LNCaP clone FGC (cell line): ENCODE measurements around the gene PLEKHA5.

ENCODE experiments used
- DNase-seq: peaks from one replicate; pipeline ENCODE4 v3.0.0-alpha.2; 2011; ENCODE audit warnings: low read depth
- H3K4me3 ChIP-seq: 2 replicates; pipeline ENCODE4 v1.5.1; 2011; ENCODE audit warnings: mild to moderate bottlenecking, low read depth, low read length, control low read depth
- CTCF ChIP-seq: IDR thresholded peaks from 2 replicates; pipeline ENCODE4 v1.5.1; 2012; ENCODE audit warnings: mild to moderate bottlenecking; ENCODE audit not compliant: control insufficient read depth, insufficient read depth; ENCODE audit errors: extremely low read depth

Gene PLEKHA5

GRCh38 chr12:19189522-19189921 is 60.0 kb downstream of the PLEKHA5 start:
- no peak for TF ChIP-seq CTCF
- H3K4me3 ChIP-seq, result no peak overlapping the region
- DNase-seq, result no peak

GRCh38 chr12:19190292-19191031 is 60.9 kb downstream of the PLEKHA5 start:
- no peak for DNase-seq
- no peak for TF ChIP-seq CTCF
- no peak overlapping the region for H3K4me3 ChIP-seq

DNA sequence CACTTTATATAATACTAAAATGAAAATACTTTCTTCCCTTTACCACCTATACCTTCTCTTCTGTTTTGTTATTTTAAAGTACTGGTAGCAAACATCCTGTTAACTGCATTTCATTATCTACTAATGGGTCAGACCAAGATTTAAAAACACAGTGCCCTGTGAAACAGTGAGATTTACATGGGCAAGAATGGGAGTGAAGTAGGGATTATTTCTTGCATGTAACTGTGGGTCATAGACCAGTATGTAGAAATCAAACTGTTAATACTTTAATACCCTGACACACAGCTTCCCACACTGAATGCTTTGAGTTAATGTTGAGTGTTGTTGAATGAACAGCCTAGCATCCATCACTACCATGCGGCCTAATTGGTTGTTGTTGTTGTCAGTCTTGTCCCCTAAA is 61.6 kb downstream of the PLEKHA5 start:
- H3K4me3 ChIP-seq, result no peak overlapping the region
- no peak for TF ChIP-seq CTCF
- no peak for DNase-seq

DNA sequence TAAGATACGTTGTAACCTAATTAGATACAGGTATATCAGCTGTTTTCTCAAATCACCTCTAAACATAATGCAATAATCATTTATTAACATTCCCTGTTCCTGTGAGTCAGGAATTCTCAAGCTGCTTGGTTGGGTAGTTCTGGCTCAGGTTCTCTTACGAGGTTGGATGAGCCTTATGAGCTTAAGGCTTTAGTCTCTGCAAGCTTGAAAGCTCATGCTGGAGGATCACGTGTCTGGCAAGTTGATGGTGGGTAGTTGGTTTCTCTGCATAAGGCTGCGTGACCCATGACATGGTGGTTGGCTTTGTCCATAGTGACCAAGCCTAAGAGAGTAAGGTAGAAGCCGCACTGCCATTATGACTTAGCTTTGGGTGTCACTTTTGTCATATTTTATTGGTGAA is 62.0 kb downstream of the PLEKHA5 start:
- no peak for TF ChIP-seq CTCF
- DNase-seq, result no peak
- no peak overlapping the region for H3K4me3 ChIP-seq

DNA sequence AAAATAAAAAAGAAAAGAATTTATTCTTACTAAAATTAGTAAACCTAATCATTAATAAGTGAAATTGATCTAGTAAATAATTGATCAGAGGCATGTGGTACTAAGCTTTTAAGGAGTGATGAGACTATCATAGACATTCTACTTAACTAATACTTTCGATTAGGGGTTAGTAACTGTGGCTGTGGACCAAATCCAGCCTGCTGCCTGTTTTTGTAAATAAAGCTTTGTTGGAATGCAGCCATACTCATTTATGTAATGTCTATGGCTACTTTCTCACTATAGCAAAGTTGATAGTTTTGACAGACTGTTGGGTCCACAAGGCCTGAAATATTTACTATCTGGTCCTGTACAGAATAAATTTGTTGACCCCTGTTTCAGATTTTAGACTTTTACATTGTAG is 63.2 kb downstream of the PLEKHA5 start:
- DNase-seq, result no peak
- no peak overlapping the region for H3K4me3 ChIP-seq
- no peak for TF ChIP-seq CTCF

DNA sequence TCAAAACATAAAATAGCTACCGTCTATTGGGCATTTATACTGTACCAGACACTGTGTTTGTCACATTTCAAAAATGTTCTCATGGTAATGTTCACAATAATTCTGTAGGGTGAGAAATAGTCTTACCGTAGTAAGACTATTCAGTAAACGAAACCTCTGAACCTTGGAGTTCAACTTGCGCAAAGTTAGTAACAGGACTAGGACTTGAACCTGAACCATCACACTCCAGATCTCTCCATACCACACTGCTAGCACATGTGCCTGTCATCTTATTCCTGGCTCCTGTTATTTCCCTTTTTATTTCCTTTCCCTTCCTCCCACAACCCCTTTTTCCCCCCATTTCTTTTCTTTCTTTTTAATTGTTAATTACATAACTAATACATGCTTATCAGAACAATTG is 65.4 kb downstream of the PLEKHA5 start:
- no peak overlapping the region for H3K4me3 ChIP-seq
- TF ChIP-seq CTCF, result no peak
- no peak for DNase-seq
